SK-N-SH treated with all-trans-retinoic acid at 6 μM for 48 hours (cell line): Measurements from ENCODE around the gene OR4D2.

Experiments
- ATAC-seq: fragments of 200-7000 bp; cut with Tn5 transposase; 3 replicates; pipeline ENCODE4 v1.9.1; 2020; ENCODE audit warnings: mild to moderate bottlenecking, moderate library complexity
- ARNTL ChIP-seq: fragments of 450-650 bp; formaldehyde crosslinking; IDR thresholded peaks from 2 replicates; pipeline ENCODE4 v1.5.0; 2020; ENCODE audit warnings: low read depth, mild to moderate bottlenecking, moderate library complexity, borderline replicate concordance
- BACH2 ChIP-seq: fragments of 250-450 bp; sonication (Bioruptor Pico); IDR thresholded peaks from 2 replicates; pipeline ENCODE4 v1.9.0; 2021; ENCODE audit warnings: mild to moderate bottlenecking, borderline replicate concordance
- CREB5 ChIP-seq: fragments of 250-450 bp; sonication (Bioruptor Pico); IDR thresholded peaks from 2 replicates; pipeline ENCODE4 v1.5.1; 2020; ENCODE audit warnings: low read depth, mild to moderate bottlenecking, moderate library complexity
- CSDC2 ChIP-seq: fragments of 250-450 bp; sonication (Bioruptor Pico); IDR thresholded peaks from 2 replicates; pipeline ENCODE4 v1.5.0; 2020; ENCODE audit warnings: mild to moderate bottlenecking, moderate library complexity
- ESRRG ChIP-seq: fragments of 250-450 bp; sonication (Bioruptor Pico); IDR thresholded peaks from 2 replicates; pipeline ENCODE4 v1.6.1; 2021; ENCODE audit warnings: mild to moderate bottlenecking
- GLIS3 ChIP-seq: fragments of 250-450 bp; sonication (Bioruptor Pico); IDR thresholded peaks from 2 replicates; pipeline ENCODE4 v1.5.0; 2020; ENCODE audit warnings: mild to moderate bottlenecking, moderate library complexity
- ISL1 ChIP-seq: fragments of 250-450 bp; sonication (Bioruptor Pico); IDR thresholded peaks from 2 replicates; pipeline ENCODE4 v2.1.2; 2022; ENCODE audit warnings: mild to moderate bottlenecking, moderate library complexity
- OSR1 ChIP-seq: fragments of 250-450 bp; sonication (Bioruptor Pico); IDR thresholded peaks from 2 replicates; pipeline ENCODE4 v1.8.0; 2022; ENCODE audit warnings: moderate library complexity, mild to moderate bottlenecking, inconsistent platforms
- POU6F1 ChIP-seq: fragments of 250-450 bp; sonication (Bioruptor Pico); IDR thresholded peaks from 2 replicates; pipeline ENCODE4 v1.8.0; 2021; ENCODE audit warnings: low read depth, mild to moderate bottlenecking, moderate library complexity, borderline replicate concordance
- PPARA ChIP-seq: fragments of 250-450 bp; sonication (Bioruptor Pico); IDR thresholded peaks from 2 replicates; pipeline ENCODE4 v1.5.0; 2020; ENCODE audit warnings: mild to moderate bottlenecking, borderline replicate concordance
- RARB ChIP-seq: fragments of 250-450 bp; sonication (Bioruptor Pico); IDR thresholded peaks from 2 replicates; pipeline ENCODE4 v1.8.0; 2021; ENCODE audit warnings: mild to moderate bottlenecking, moderate library complexity
- SNAI2 ChIP-seq: fragments of 250-450 bp; sonication (Bioruptor Pico); IDR thresholded peaks from 2 replicates; pipeline ENCODE4 v1.5.0; 2020; ENCODE audit warnings: mild to moderate bottlenecking, moderate library complexity
- TCF4 ChIP-seq: fragments of 250-450 bp; sonication (Bioruptor Pico); IDR thresholded peaks from 2 replicates; pipeline ENCODE4 v1.8.0; 2021; ENCODE audit warnings: mild to moderate bottlenecking, moderate library complexity, borderline replicate concordance
- TOX ChIP-seq: fragments of 250-450 bp; sonication (Bioruptor Pico); IDR thresholded peaks from 2 replicates; pipeline ENCODE4 v1.8.0; 2021; ENCODE audit warnings: mild to moderate bottlenecking, moderate library complexity, borderline replicate concordance
- ZC3H10 ChIP-seq: fragments of 250-450 bp; sonication (Bioruptor Pico); IDR thresholded peaks from 2 replicates; pipeline ENCODE4 v1.5.1; 2021; ENCODE audit warnings: mild to moderate bottlenecking, moderate library complexity
- ZFP3 ChIP-seq: fragments of 250-450 bp; sonication (Bioruptor Pico); IDR thresholded peaks from 2 replicates; pipeline ENCODE4 v1.5.0; 2020; ENCODE audit warnings: mild to moderate bottlenecking, moderate library complexity
- ZFP30 ChIP-seq: fragments of 450-650 bp; formaldehyde crosslinking; IDR thresholded peaks from 2 replicates; pipeline ENCODE4 v1.5.0; 2022; ENCODE audit warnings: mild to moderate bottlenecking, moderate library complexity
- ZNF565 ChIP-seq: fragments of 450-650 bp; formaldehyde crosslinking; conservative IDR thresholded peaks from 2 replicates; pipeline ENCODE4 v1.5.0; 2020; ENCODE audit warnings: low read depth, mild to moderate bottlenecking, moderate library complexity
- ZNF70 ChIP-seq: fragments of 450-650 bp; formaldehyde crosslinking; IDR thresholded peaks from 2 replicates; pipeline ENCODE4 v1.5.0; 2020; ENCODE audit warnings: mild to moderate bottlenecking, moderate library complexity
- ZNF8 ChIP-seq: fragments of 450-650 bp; formaldehyde crosslinking; IDR thresholded peaks from 2 replicates; pipeline ENCODE4 v1.5.0; 2020; ENCODE audit warnings: mild to moderate bottlenecking, moderate library complexity
- TF ChIP-seq, protein P1 (sequence below): fragments of 250-450 bp; sonication (Bioruptor Pico); IDR thresholded peaks from 2 replicates; pipeline ENCODE4 v1.5.1; 2021; ENCODE audit warnings: mild to moderate bottlenecking, moderate library complexity
- TF ChIP-seq, protein P2 (sequence below): fragments of 250-450 bp; sonication (Bioruptor Pico); IDR thresholded peaks from 2 replicates; pipeline ENCODE4 v1.5.0; 2020; ENCODE audit warnings: mild to moderate bottlenecking, moderate library complexity
- TF ChIP-seq, protein P3 (sequence below): fragments of 250-450 bp; sonication (Bioruptor Pico); IDR thresholded peaks from 2 replicates; pipeline ENCODE4 v1.8.0; 2020; ENCODE audit warnings: mild to moderate bottlenecking, moderate library complexity, borderline replicate concordance

Gene OR4D2

GRCh38 chr17:58170622-58171021 lies 3.8 kb downstream of the OR4D2 start:
- no peak for ATAC-seq
- TF ChIP-seq ZNF70 (no peak), ZC3H10 (CRISPR knock-in tag) (no peak), ZNF8 (no peak), ZFP30 (CRISPR knock-in tag) (no peak), CREB5 (no peak), CSDC2 (no peak), BACH2 (CRISPR knock-in tag) (no peak), ARNTL (CRISPR knock-in tag) (no peak), OSR1 (CRISPR knock-in tag) (no peak), RARB (CRISPR knock-in tag) (no peak), SNAI2 (no peak), TOX (no peak), ISL1 (CRISPR knock-in tag) (no peak), PPARA (CRISPR knock-in tag) (no peak), ZNF565 (CRISPR knock-in tag) (no peak)
- TF ChIP-seq, protein P1, sequence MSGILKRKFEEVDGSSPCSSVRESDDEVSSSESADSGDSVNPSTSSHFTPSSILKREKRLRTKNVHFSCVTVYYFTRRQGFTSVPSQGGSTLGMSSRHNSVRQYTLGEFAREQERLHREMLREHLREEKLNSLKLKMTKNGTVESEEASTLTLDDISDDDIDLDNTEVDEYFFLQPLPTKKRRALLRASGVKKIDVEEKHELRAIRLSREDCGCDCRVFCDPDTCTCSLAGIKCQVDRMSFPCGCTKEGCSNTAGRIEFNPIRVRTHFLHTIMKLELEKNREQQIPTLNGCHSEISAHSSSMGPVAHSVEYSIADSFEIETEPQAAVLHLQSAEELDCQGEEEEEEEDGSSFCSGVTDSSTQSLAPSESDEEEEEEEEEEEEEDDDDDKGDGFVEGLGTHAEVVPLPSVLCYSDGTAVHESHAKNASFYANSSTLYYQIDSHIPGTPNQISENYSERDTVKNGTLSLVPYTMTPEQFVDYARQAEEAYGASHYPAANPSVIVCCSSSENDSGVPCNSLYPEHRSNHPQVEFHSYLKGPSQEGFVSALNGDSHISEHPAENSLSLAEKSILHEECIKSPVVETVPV (CRISPR knock-in tag): no peak
- TF ChIP-seq, protein P2, sequence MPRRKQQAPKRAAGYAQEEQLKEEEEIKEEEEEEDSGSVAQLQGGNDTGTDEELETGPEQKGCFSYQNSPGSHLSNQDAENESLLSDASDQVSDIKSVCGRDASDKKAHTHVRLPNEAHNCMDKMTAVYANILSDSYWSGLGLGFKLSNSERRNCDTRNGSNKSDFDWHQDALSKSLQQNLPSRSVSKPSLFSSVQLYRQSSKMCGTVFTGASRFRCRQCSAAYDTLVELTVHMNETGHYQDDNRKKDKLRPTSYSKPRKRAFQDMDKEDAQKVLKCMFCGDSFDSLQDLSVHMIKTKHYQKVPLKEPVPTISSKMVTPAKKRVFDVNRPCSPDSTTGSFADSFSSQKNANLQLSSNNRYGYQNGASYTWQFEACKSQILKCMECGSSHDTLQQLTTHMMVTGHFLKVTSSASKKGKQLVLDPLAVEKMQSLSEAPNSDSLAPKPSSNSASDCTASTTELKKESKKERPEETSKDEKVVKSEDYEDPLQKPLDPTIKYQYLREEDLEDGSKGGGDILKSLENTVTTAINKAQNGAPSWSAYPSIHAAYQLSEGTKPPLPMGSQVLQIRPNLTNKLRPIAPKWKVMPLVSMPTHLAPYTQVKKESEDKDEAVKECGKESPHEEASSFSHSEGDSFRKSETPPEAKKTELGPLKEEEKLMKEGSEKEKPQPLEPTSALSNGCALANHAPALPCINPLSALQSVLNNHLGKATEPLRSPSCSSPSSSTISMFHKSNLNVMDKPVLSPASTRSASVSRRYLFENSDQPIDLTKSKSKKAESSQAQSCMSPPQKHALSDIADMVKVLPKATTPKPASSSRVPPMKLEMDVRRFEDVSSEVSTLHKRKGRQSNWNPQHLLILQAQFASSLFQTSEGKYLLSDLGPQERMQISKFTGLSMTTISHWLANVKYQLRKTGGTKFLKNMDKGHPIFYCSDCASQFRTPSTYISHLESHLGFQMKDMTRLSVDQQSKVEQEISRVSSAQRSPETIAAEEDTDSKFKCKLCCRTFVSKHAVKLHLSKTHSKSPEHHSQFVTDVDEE: no peak
- TF ChIP-seq, protein P3, sequence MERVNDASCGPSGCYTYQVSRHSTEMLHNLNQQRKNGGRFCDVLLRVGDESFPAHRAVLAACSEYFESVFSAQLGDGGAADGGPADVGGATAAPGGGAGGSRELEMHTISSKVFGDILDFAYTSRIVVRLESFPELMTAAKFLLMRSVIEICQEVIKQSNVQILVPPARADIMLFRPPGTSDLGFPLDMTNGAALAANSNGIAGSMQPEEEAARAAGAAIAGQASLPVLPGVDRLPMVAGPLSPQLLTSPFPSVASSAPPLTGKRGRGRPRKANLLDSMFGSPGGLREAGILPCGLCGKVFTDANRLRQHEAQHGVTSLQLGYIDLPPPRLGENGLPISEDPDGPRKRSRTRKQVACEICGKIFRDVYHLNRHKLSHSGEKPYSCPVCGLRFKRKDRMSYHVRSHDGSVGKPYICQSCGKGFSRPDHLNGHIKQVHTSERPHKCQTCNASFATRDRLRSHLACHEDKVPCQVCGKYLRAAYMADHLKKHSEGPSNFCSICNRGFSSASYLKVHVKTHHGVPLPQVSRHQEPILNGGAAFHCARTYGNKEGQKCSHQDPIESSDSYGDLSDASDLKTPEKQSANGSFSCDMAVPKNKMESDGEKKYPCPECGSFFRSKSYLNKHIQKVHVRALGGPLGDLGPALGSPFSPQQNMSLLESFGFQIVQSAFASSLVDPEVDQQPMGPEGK (CRISPR knock-in tag): no peak

- TF ChIP-seq ZC3H10 (CRISPR knock-in tag) (no peak), ESRRG (no peak), SNAI2 (no peak), TCF4 (CRISPR knock-in tag) (no peak), TOX (no peak), GLIS3 (CRISPR knock-in tag) (no peak), POU6F1 (CRISPR knock-in tag) (no peak), RARB (CRISPR knock-in tag) (no peak), BACH2 (CRISPR knock-in tag) (no peak), ZFP3 (CRISPR knock-in tag) (no peak), OSR1 (CRISPR knock-in tag) (no peak), ZNF565 (CRISPR knock-in tag) (no peak), ARNTL (CRISPR knock-in tag) (no peak)
- TF ChIP-seq, protein P2: no peak
- TF ChIP-seq, protein P1 (CRISPR knock-in tag): no peak
- peak; percentile 77 for ATAC-seq
These were observed 5.7 kb downstream of the OR4D2 start for GRCh38 chr17:58172369-58173071.
